HepG2 (cell line): Measurements from ENCODE around the gene ATPAF2. TPM values are rescaled to one million over a fixed set of nuclear protein-coding genes. Genes with fewer than 3 reads are reported as not detected.
A peak's percentile ranks its signal among the peaks of the same experiment; 100 is the strongest.

Experiments used
- ERF ChIP-seq: IDR thresholded peaks from 2 replicates; pipeline ENCODE4 v1.6.1; 2018; ENCODE audit warnings: missing biosample characterization, missing genetic modification reagents
- HNRNPUL1 ChIP-seq: fragments of 200-400 bp; formaldehyde crosslinking; IDR thresholded peaks from 2 replicates; pipeline ENCODE4 v1.6.1; 2017; ENCODE audit warnings: low read depth, mild to moderate bottlenecking, low read length, moderate library complexity
- MAFK ChIP-seq, 2 experiments: IDR thresholded peaks in 1 of 2; conservative IDR thresholded peaks in 1 of 2; 2 replicates each; pipeline ENCODE4 v1.6.1; 2011; ENCODE audit warnings: improper control_type of control experiment in 2 of 2, low read length in 2 of 2
- YEATS4 ChIP-seq: sonication (generic); formaldehyde crosslinking; IDR thresholded peaks from 2 replicates; pipeline ENCODE4 v1.4.0; 2020; ENCODE audit warnings: missing genetic modification reagents, borderline replicate concordance
- ZMAT3 ChIP-seq: sonication (generic); formaldehyde crosslinking; conservative IDR thresholded peaks from 2 replicates; pipeline ENCODE4 v1.7.0; 2021; ENCODE audit warnings: missing genetic modification reagents
- polyA plus RNA-seq, 8 experiments: library from polyadenylated mRNA; depleted of rRNA in 3 of 8; stranded (reverse) in 7 of 8; unstranded in 1 of 8; fragments of >200 nt; fragmentation: Illumina TruSeq in 4 of 8; extraction: Trizol in 4 of 8; gene quantifications; 2 replicates each; pipeline versions ENCODE4 v1.2.1 to v1.2.3, GENCODE V29; 2011 to 2016; ENCODE audit warnings: low read depth in 4 of 8, missing spikeins in 1 of 8, mixed read lengths in 1 of 8; ENCODE audit not compliant: insufficient read depth in 1 of 8
- total RNA-seq, 5 experiments: library from RNA; depleted of rRNA; stranded (reverse); fragments of >200 nt; fragmentation: Illumina TruSeq; extraction: Trizol; gene quantifications; 2 replicates each; pipeline ENCODE4 v1.2.3, GENCODE V29; 2016; ENCODE audit warnings: low read depth in 1 of 5
- TF ChIP-seq, protein P1 (sequence below): IDR thresholded peaks from 2 replicates; pipeline ENCODE4 v1.4.0; 2020; ENCODE audit warnings: mild to moderate bottlenecking, missing genetic modification reagents
- TF ChIP-seq, protein P2 (sequence below), 2 experiments: sonication (generic) in 1 of 2; formaldehyde crosslinking in 1 of 2; IDR thresholded peaks; 2 replicates each; pipeline versions ENCODE4 v1.4.0 to v1.6.1; 2016 to 2020; ENCODE audit warnings: borderline replicate concordance in 1 of 2, low read depth in 1 of 2, mild to moderate bottlenecking in 1 of 2, missing genetic modification reagents in 1 of 2
- TF ChIP-seq, protein P3 (sequence below): sonication (generic); formaldehyde crosslinking; IDR thresholded peaks from 2 replicates; pipeline ENCODE4 v1.8.1; 2022; ENCODE audit warnings: mild to moderate bottlenecking, missing genetic modification reagents
- TF ChIP-seq, protein P4 (sequence below): sonication (generic); formaldehyde crosslinking; IDR thresholded peaks from 2 replicates; pipeline ENCODE4 v1.4.0; 2020; ENCODE audit warnings: missing genetic modification reagents
- TF ChIP-seq, protein P5 (sequence below): sonication (generic); formaldehyde crosslinking; IDR thresholded peaks from 2 replicates; pipeline ENCODE4 v1.4.0; 2020; ENCODE audit warnings: missing genetic modification reagents, borderline replicate concordance

Gene ATPAF2
- total and polyA plus RNA-seq, 2 of the 13 experiments (the other 11 are each of a cell fraction or from before 2014, with no cell fraction given), result 15.0 to 16.5 TPM

DNA sequence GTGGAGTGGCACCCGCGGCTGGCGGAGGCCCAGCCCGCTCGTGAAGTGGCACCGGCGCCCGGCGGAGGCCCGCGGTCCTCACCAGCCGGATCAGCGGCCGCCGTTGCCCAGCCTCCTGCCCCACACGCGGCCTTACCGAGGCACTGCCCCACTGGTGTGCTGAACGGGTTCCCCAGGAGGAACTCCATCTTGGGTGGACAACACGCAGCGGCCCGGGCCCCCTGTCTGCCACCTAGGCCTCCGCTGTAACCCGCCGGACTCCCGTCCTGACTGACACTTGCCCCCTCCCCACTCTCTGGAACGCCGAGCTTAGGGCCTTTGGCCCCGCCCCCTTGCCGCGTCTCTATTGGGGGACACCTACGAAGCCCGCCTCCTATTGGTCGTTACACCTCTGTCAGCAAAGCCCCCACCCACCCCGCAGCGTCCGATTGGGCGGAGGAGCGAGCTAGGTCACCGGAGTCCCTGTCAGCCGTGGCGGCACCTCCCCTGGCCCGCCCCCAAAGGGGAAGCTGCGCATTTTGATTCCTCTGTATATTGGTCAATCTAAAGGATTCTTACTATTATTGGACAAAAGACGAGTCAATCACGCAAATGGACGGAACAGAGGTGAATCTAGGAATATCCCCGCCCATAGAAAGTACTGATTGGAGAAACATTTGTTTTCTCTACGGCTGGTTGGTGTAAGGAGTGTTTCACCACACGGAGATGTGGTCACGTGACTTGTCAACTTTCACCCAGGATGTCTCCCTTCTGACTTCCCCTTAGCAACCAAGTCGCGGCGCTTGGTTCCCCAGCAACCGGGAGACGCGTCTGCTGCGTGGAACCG, 66.6 kb downstream of the ATPAF2 start, which contains the start of the genes DRC3 and TOM1L2 (continued):
- TF ChIP-seq, protein P1, sequence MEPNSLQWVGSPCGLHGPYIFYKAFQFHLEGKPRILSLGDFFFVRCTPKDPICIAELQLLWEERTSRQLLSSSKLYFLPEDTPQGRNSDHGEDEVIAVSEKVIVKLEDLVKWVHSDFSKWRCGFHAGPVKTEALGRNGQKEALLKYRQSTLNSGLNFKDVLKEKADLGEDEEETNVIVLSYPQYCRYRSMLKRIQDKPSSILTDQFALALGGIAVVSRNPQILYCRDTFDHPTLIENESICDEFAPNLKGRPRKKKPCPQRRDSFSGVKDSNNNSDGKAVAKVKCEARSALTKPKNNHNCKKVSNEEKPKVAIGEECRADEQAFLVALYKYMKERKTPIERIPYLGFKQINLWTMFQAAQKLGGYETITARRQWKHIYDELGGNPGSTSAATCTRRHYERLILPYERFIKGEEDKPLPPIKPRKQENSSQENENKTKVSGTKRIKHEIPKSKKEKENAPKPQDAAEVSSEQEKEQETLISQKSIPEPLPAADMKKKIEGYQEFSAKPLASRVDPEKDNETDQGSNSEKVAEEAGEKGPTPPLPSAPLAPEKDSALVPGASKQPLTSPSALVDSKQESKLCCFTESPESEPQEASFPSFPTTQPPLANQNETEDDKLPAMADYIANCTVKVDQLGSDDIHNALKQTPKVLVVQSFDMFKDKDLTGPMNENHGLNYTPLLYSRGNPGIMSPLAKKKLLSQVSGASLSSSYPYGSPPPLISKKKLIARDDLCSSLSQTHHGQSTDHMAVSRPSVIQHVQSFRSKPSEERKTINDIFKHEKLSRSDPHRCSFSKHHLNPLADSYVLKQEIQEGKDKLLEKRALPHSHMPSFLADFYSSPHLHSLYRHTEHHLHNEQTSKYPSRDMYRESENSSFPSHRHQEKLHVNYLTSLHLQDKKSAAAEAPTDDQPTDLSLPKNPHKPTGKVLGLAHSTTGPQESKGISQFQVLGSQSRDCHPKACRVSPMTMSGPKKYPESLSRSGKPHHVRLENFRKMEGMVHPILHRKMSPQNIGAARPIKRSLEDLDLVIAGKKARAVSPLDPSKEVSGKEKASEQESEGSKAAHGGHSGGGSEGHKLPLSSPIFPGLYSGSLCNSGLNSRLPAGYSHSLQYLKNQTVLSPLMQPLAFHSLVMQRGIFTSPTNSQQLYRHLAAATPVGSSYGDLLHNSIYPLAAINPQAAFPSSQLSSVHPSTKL (CRISPR knock-in tag), result no peak
- TF ChIP-seq YEATS4 (CRISPR knock-in tag) (no peak), ZMAT3 (CRISPR knock-in tag) (no peak), HNRNPUL1 (no peak), ERF (CRISPR knock-in tag) (no peak; the same call in 1 of the 2 replicates), MAFK (conservative IDR thresholded peaks at IDR 0.05 in 1 of 2, IDR thresholded peaks at IDR 0.05 in 1 of 2; ENCODE audit: low read length in 2 of 2) (no peak)
- TF ChIP-seq, protein P2, sequence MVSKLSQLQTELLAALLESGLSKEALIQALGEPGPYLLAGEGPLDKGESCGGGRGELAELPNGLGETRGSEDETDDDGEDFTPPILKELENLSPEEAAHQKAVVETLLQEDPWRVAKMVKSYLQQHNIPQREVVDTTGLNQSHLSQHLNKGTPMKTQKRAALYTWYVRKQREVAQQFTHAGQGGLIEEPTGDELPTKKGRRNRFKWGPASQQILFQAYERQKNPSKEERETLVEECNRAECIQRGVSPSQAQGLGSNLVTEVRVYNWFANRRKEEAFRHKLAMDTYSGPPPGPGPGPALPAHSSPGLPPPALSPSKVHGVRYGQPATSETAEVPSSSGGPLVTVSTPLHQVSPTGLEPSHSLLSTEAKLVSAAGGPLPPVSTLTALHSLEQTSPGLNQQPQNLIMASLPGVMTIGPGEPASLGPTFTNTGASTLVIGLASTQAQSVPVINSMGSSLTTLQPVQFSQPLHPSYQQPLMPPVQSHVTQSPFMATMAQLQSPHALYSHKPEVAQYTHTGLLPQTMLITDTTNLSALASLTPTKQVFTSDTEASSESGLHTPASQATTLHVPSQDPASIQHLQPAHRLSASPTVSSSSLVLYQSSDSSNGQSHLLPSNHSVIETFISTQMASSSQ (IDR thresholded peaks at IDR 0.05; ENCODE audit: low read depth), result no peak
- TF ChIP-seq, protein P2 (CRISPR knock-in tag; IDR thresholded peaks at IDR 0.05; ENCODE audit: borderline replicate concordance), result no peak
- TF ChIP-seq, protein P3, sequence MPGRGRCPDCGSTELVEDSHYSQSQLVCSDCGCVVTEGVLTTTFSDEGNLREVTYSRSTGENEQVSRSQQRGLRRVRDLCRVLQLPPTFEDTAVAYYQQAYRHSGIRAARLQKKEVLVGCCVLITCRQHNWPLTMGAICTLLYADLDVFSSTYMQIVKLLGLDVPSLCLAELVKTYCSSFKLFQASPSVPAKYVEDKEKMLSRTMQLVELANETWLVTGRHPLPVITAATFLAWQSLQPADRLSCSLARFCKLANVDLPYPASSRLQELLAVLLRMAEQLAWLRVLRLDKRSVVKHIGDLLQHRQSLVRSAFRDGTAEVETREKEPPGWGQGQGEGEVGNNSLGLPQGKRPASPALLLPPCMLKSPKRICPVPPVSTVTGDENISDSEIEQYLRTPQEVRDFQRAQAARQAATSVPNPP (CRISPR knock-in tag), result 0 out of 2 replicates have a peak, but pooled peaks have one; percentile 25
- TF ChIP-seq, protein P4, sequence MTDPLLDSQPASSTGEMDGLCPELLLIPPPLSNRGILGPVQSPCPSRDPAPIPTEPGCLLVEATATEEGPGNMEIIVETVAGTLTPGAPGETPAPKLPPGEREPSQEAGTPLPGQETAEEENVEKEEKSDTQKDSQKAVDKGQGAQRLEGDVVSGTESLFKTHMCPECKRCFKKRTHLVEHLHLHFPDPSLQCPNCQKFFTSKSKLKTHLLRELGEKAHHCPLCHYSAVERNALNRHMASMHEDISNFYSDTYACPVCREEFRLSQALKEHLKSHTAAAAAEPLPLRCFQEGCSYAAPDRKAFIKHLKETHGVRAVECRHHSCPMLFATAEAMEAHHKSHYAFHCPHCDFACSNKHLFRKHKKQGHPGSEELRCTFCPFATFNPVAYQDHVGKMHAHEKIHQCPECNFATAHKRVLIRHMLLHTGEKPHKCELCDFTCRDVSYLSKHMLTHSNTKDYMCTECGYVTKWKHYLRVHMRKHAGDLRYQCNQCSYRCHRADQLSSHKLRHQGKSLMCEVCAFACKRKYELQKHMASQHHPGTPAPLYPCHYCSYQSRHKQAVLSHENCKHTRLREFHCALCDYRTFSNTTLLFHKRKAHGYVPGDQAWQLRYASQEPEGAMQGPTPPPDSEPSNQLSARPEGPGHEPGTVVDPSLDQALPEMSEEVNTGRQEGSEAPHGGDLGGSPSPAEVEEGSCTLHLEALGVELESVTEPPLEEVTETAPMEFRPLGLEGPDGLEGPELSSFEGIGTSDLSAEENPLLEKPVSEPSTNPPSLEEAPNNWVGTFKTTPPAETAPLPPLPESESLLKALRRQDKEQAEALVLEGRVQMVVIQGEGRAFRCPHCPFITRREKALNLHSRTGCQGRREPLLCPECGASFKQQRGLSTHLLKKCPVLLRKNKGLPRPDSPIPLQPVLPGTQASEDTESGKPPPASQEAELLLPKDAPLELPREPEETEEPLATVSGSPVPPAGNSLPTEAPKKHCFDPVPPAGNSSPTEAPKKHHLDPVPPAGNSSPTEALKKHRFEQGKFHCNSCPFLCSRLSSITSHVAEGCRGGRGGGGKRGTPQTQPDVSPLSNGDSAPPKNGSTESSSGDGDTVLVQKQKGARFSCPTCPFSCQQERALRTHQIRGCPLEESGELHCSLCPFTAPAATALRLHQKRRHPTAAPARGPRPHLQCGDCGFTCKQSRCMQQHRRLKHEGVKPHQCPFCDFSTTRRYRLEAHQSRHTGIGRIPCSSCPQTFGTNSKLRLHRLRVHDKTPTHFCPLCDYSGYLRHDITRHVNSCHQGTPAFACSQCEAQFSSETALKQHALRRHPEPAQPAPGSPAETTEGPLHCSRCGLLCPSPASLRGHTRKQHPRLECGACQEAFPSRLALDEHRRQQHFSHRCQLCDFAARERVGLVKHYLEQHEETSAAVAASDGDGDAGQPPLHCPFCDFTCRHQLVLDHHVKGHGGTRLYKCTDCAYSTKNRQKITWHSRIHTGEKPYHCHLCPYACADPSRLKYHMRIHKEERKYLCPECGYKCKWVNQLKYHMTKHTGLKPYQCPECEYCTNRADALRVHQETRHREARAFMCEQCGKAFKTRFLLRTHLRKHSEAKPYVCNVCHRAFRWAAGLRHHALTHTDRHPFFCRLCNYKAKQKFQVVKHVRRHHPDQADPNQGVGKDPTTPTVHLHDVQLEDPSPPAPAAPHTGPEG, result no peak
- TF ChIP-seq, protein P5, sequence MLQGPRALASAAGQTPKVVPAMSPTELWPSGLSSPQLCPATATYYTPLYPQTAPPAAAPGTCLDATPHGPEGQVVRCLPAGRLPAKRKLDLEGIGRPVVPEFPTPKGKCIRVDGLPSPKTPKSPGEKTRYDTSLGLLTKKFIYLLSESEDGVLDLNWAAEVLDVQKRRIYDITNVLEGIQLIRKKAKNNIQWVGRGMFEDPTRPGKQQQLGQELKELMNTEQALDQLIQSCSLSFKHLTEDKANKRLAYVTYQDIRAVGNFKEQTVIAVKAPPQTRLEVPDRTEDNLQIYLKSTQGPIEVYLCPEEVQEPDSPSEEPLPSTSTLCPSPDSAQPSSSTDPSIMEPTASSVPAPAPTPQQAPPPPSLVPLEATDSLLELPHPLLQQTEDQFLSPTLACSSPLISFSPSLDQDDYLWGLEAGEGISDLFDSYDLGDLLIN (CRISPR knock-in tag), result no peak
